Spleen (tissue), 11 donors: Measurements from ENCODE around the gene IRGC. TPM values are rescaled to one million over a fixed set of nuclear protein-coding genes. Genes with fewer than 3 reads are reported as not detected.

Source experiments
- DNase-seq: peaks from one replicate; pipeline ENCODE4 v3.0.0-alpha.2; 2020
- H3K27ac ChIP-seq, 8 donors: fragments of 200-600 bp; sonication (generic) in 7 of 8; 1 replicate in 4 of 8; 2 replicates in 4 of 8; pipeline versions ENCODE4 v1.5.0 to v1.8.0; 2016 to 2021; ENCODE audit warnings: inconsistent platforms in 4 of 8, mild to moderate bottlenecking in 4 of 8, moderate library complexity in 1 of 8
- H3K27me3 ChIP-seq, 7 donors: fragments of 200-600 bp; sonication (generic) in 6 of 7; replicated peaks in 1 of 7; 1 replicate in 4 of 7; 2 replicates in 3 of 7; pipeline versions ENCODE4 v1.5.0 to v1.8.0; 2016 to 2021; ENCODE audit warnings: inconsistent platforms in 3 of 7, mild to moderate bottlenecking in 1 of 7
- H3K36me3 ChIP-seq, 6 donors: fragments of 200-600 bp; sonication (generic) in 5 of 6; 1 replicate in 4 of 6; 2 replicates in 2 of 6; pipeline versions ENCODE4 v1.5.0 to v1.8.0; 2016 to 2021; ENCODE audit warnings: inconsistent platforms in 2 of 6
- H3K4me1 ChIP-seq, 6 donors: fragments of 200-600 bp; sonication (generic) in 5 of 6; 1 replicate in 3 of 6; 2 replicates in 3 of 6; pipeline versions ENCODE4 v1.5.0 to v1.8.0; 2016 to 2021; ENCODE audit warnings: inconsistent platforms in 3 of 6
- H3K4me3 ChIP-seq, 8 donors: fragments of 200-600 bp; sonication (generic) in 7 of 8; 1 replicate in 4 of 8; 2 replicates in 4 of 8; pipeline versions ENCODE4 v1.5.0 to v1.8.0; 2016 to 2021; ENCODE audit warnings: inconsistent platforms in 4 of 8, mild to moderate bottlenecking in 4 of 8, moderate library complexity in 2 of 8
- H3K9me3 ChIP-seq, 8 donors: fragments of 200-600 bp; sonication (generic) in 7 of 8; 1 replicate in 4 of 8; 2 replicates in 4 of 8; pipeline versions ENCODE4 v1.5.0 to v1.8.0; 2016 to 2021; ENCODE audit warnings: inconsistent platforms in 4 of 8
- CTCF ChIP-seq, 11 experiments: fragments of 200-600 bp in 7 of 11; fragments of 450-650 bp in 4 of 11; sonication (generic) in 4 of 11; IDR thresholded peaks in 8 of 11; conservative IDR thresholded peaks in 3 of 11; 1 replicate in 7 of 11; 2 replicates in 4 of 11; pipeline versions ENCODE4 v1.4.0 to v1.8.0; 2016 to 2021; ENCODE audit warnings: antibody characterized with exemption in 11 of 11, inconsistent platforms in 4 of 11, mild to moderate bottlenecking in 1 of 11
- POLR2A ChIP-seq, 3 donors: fragments of 450-650 bp; IDR thresholded peaks; one replicate each; pipeline ENCODE4 v1.5.1; 2017; ENCODE audit warnings: antibody characterized with exemption in 3 of 3, mild to moderate bottlenecking in 1 of 3
- POLR2AphosphoS5 ChIP-seq, 3 donors: sonication (generic); formaldehyde crosslinking; IDR thresholded peaks; one replicate each; pipeline ENCODE4 v1.5.1; 2017; ENCODE audit warnings: antibody characterized with exemption in 3 of 3
- WGBS, 5 donors: extraction: QIAGEN DNeasy Blood & Tissue Kit in 3 of 5; methylation state at CpG; one replicate each; pipeline versions ENCODE4 v1.1.5 to v1.1.7; 2013 to 2018; 5-methylcytosine and 5-hydroxymethylcytosine counted together
- intact Hi-C: fragments of 100-400 bp; cut with DNase I; formaldehyde crosslinking; loops from one replicate; pipeline ENCODE4 v1.15.0; 2023; ENCODE audit warnings: low total_unique reads
- polyA plus RNA-seq, 3 donors: library from polyadenylated mRNA; stranded (reverse); fragments of 200-250 nt; gene quantifications; one replicate each; pipeline ENCODE4 v1.2.1, GENCODE V29; 2013
- total RNA-seq, 7 donors: library from RNA; depleted of rRNA in 3 of 7; stranded (reverse); fragments of >200 nt in 3 of 7; fragmentation: NEBNext Ultra II Directional in 4 of 7; extraction: Animal tissue kit (Norgen Biotek cat#: 25700) in 4 of 7; gene quantifications; one replicate each; pipeline versions ENCODE4 v1.1.0 to v1.2.1, GENCODE V29; 2016 to 2021
- donor health status: healthy with polysubstance abuse.
- donor health status: DM: no; HTN: no; CAD: no; lungs with moderate emphysema.
- donor health status: DM: no; HTN: no; CAD: no.
- donor health status: Bipolar disorder and iron deficiency.
- donor health status: healthy.
- donor health status: DM: no; HTN: no; CAD: no.
- donor health status: DM: yes; HTN: yes; CAD: no.

The IRGC gene
- total and polyA plus RNA-seq, 10 donors, result not detected

GRCh38 chr19:43723588-43723987 is 7.7 kb downstream of the IRGC start:
- TF ChIP-seq POLR2A (IDR thresholded peaks at IDR 0.05) (no peak), CTCF (IDR thresholded peaks at IDR 0.05 in 8 of 11, conservative IDR thresholded peaks at IDR 0.05 in 3 of 11) (peak in 5 of 11 experiments; percentile 9 to 41 (median 24))
- WGBS, 5 donors, result 80 to 88% (median 84%) methylated on average over 8 of the region's 8 CpGs
- peaks cover 8 to 32% (median 17%) of the 10 kb centered on the region in 6 donors for H3K4me1 ChIP-seq
- no peak overlapping the region for H3K4me3 ChIP-seq
- H3K27me3 ChIP-seq, result no peaks in the 10 kb centered on the region
- H3K27ac ChIP-seq, result no peak overlapping the region
- peaks cover 0 to 11% (median 8%) of the 10 kb centered on the region in 6 donors for H3K36me3 ChIP-seq
- intact Hi-C loops, result no loop called here
- no peaks in the 10 kb centered on the region for H3K9me3 ChIP-seq
- DNase-seq, result no peak

GRCh38 chr19:43724896-43725295 is 9.0 kb downstream of the IRGC start:
- H3K36me3 ChIP-seq, result peaks cover 0 to 24% (median 19%) of the 10 kb centered on the region in 6 donors
- intact Hi-C loops, result no loop called here
- H3K27ac ChIP-seq, result peak overlapping the region in 7 of 8 donors; percentile 7 to 77 (median 58)
- peaks cover 8 to 32% (median 17%) of the 10 kb centered on the region in 6 donors for H3K4me1 ChIP-seq
- no peak for TF ChIP-seq CTCF (IDR thresholded peaks at IDR 0.05 in 8 of 11, conservative IDR thresholded peaks at IDR 0.05 in 3 of 11)
- TF ChIP-seq POLR2A (IDR thresholded peaks at IDR 0.05), result no peak
- TF ChIP-seq POLR2AphosphoS5 (IDR thresholded peaks at IDR 0.05), result no peak
- 71 to 83% (median 74%) methylated on average over 8 of the region's 8 CpGs for WGBS, 5 donors
- H3K9me3 ChIP-seq, result no peaks in the 10 kb centered on the region
- no peak for DNase-seq
- no peak overlapping the region for H3K4me3 ChIP-seq
- no peaks in the 10 kb centered on the region for H3K27me3 ChIP-seq

GRCh38 chr19:43725468-43725867 is 9.6 kb downstream of the IRGC start:
- H3K27ac ChIP-seq, result peak overlapping the region in 7 of 8 donors; percentile 34 to 77 (median 58)

More at GRCh38 chr19:43725468-43725867, 9.6 kb downstream of the IRGC start:
- DNase-seq, result no peak
- no peaks in the 10 kb centered on the region for H3K27me3 ChIP-seq
- 14 to 35% (median 17%) methylated on average over 7 of the region's 7 CpGs for WGBS, 5 donors
- peaks cover 0 to 30% (median 25%) of the 10 kb centered on the region in 6 donors for H3K36me3 ChIP-seq
- H3K4me3 ChIP-seq, result no peak overlapping the region
- H3K9me3 ChIP-seq, result no peaks in the 10 kb centered on the region
- intact Hi-C loops, result no loop called here
- TF ChIP-seq CTCF (IDR thresholded peaks at IDR 0.05 in 8 of 11, conservative IDR thresholded peaks at IDR 0.05 in 3 of 11) (no peak), POLR2A (IDR thresholded peaks at IDR 0.05) (no peak), POLR2AphosphoS5 (IDR thresholded peaks at IDR 0.05) (peak in 1 of 3 donors; percentile 54)
- H3K4me1 ChIP-seq, result peaks cover 8 to 32% (median 17%) of the 10 kb centered on the region in 6 donors
